Esophagus squamous epithelium (tissue), 4 donors: ENCODE data around the gene AREL1.

Experiments
- POLR2A ChIP-seq, 4 donors: fragments of 450-650 bp; IDR thresholded peaks; one replicate each; pipeline ENCODE4 v1.6.1; 2017; ENCODE audit warnings: antibody characterized with exemption in 4 of 4, mild to moderate bottlenecking in 4 of 4, moderate library complexity in 3 of 4
- TF ChIP-seq, protein P1 (sequence below), 6 experiments: fragments of 450-650 bp in 4 of 6; fragments of 200-600 bp in 2 of 6; sonication (generic) in 2 of 6; IDR thresholded peaks; one replicate each; pipeline ENCODE4 v1.5.1; 2016 to 2019; ENCODE audit warnings: antibody characterized with exemption in 6 of 6, mild to moderate bottlenecking in 4 of 6, moderate library complexity in 4 of 6

DNA sequence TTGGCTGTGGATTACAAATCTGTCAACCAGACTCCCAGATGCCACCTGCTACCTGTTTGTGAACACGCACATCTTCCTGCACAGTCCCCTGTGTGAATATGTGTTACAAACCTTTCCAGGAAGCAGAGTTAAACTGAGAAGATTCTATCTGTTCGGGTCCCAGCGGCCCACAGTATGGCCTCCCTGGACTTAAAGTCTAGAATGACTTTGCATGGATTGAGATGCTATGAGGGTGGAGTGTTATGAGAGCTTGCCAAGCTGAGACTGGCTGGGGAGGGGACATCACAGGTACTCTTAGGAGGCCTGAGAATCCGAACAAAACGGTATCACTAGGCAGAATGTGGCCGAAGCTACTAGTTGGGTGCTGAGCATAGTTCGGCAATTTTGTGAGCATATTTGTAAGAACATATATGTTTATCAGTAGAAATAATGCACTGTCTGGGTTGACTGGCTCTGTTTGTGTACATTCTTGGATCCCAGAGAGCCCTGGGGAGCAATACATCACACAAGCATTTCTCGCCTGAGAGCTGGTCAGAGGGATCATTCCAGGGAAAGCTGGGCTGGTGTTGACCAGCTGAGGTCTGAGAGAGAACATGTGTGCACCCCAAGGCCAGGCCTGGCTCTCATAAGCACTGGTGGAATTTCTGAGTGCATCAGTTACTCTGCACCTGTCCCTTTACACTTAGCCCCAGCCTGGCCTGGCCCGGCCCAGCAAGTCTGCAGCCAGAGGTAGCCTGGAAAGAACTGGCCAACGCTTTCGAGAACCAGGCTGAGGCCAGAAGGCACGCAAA lies 71.1 kb downstream of the AREL1 start:
- TF ChIP-seq, protein P1, sequence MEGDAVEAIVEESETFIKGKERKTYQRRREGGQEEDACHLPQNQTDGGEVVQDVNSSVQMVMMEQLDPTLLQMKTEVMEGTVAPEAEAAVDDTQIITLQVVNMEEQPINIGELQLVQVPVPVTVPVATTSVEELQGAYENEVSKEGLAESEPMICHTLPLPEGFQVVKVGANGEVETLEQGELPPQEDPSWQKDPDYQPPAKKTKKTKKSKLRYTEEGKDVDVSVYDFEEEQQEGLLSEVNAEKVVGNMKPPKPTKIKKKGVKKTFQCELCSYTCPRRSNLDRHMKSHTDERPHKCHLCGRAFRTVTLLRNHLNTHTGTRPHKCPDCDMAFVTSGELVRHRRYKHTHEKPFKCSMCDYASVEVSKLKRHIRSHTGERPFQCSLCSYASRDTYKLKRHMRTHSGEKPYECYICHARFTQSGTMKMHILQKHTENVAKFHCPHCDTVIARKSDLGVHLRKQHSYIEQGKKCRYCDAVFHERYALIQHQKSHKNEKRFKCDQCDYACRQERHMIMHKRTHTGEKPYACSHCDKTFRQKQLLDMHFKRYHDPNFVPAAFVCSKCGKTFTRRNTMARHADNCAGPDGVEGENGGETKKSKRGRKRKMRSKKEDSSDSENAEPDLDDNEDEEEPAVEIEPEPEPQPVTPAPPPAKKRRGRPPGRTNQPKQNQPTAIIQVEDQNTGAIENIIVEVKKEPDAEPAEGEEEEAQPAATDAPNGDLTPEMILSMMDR (IDR thresholded peaks at IDR 0.05): no peak
- TF ChIP-seq POLR2A (IDR thresholded peaks at IDR 0.05): no peak
